ENCODE data around the gene LGALS7. TPM values are rescaled to one million over a fixed set of nuclear protein-coding genes. Genes with fewer than 3 reads are reported as not detected.
"Not testable (repeated sequence)": the region's sequence is repeated elsewhere in the genome, so short reads cannot be mapped to it uniquely, and the experiment has no call there.

The LGALS7 gene
- total RNA-seq, 2 experiments from 2014 or later: not detected

DNA sequence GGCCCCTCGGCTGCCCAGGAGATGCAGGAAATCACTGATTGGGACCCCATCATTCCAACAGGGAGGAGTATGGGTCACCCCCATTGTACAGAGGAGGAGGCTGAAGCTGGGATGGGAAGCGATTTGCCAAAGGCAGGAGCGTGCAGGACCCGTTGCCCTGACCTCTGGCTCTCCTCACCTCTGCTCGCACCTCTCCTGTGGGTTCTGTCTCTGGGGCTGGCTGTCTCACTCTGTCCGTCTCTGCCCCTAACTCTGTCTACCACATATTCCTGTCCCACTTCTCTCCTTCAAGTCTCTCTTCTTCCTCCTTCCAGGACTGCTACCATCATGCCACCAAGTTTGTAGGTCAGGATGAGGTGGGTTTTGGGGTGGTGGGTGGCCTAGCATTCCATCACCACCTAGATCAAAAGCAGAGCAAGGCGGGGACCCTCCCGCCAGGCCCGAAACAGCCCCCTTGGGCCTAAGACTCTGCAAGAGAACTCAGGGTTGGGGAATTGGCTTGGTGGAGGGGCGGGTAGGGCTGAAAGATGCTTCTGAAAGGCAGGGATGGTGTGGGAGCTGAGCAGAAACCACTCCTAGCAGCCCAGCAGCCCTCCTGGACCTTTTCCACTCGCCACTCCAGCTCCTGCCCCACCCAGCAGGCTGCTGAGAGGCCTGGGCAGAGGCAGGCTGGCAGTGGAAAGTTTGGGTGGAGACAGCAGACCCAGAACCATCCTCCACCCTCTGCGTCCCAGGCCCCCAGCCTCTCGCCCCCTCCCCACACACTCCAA lies 1.0 kb upstream of the LGALS7 start:
- peaks cover 3% of the 10 kb centered on the region for H3K4me1 Mint-ChIP-seq (ENCODE audit: low read depth)
- no peak overlapping the region for H3K27ac Mint-ChIP-seq
- ChIA-PET POLR2A (interaction anchor here (0.9 kb wide), 1 partner anchor 371 kb away, joined by 3 read pairs; the partner anchor contains the start of gene FAM98C), CTCF (no interaction called here)
- no peak for TF ChIP-seq CTCF (IDR thresholded peaks at IDR 0.05)
- H3K4me3 Mint-ChIP-seq: no peak overlapping the region
- ATAC-seq (no peak), DNase-seq (no peak)
- no peaks in the 10 kb centered on the region for H3K9me3 Mint-ChIP-seq
- intact Hi-C loops (cut with micrococcal nuclease): no loop called here
- no peaks in the 10 kb centered on the region for H3K36me3 Mint-ChIP-seq (ENCODE audit: low read depth)
- H3K27me3 Mint-ChIP-seq: no peaks in the 10 kb centered on the region

DNA sequence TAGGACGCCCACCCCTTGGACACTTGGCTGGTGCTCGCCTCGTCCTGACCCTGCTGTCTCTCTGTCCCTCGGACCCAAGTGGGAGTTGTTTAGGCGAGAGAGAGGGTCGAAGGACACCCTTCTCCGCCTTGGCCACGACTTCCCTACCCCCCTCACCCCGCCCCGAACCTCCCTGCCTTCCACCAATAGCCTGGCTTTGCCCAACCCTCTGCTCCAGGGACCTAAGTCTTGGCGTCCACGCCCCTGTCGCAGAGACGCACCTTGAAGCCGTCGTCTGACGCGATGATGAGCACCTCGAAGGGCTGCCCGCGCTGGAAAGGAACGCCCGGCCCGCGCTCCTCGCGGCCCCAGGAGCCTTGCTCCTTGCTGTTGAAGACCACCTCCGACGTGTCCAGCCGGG lies 1.7 kb downstream of the LGALS7 start:
- H3K9me3 Mint-ChIP-seq; H3K4me1 Mint-ChIP-seq (ENCODE audit: low read depth); H3K27ac Mint-ChIP-seq; intact Hi-C loops (cut with micrococcal nuclease); H3K36me3 Mint-ChIP-seq (ENCODE audit: low read depth); CTCF ChIA-PET; POLR2A ChIA-PET; H3K27me3 Mint-ChIP-seq; DNase-seq; ATAC-seq; H3K4me3 Mint-ChIP-seq: not testable (repeated sequence)

DNA sequence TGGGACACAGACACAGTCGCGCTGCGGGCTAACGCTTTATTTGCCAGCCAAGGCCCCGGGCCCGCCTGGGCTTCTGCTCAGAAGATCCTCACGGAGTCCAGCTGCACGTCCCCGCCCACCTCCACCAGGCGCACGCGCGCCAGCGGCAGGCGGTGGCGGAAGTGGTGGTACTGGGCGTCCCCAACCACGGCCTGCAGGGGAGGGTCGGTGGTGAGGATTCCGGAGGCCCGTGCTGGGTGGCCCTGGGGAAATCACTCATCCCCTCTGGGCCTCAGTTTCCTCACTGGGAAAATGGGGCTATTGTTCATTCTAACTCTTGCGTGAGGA lies 2.4 kb downstream of the LGALS7 start:
- peak; percentile 85 for ATAC-seq
- intact Hi-C loops (cut with micrococcal nuclease); POLR2A ChIA-PET; H3K27me3 Mint-ChIP-seq; DNase-seq; CTCF ChIA-PET; H3K9me3 Mint-ChIP-seq; H3K36me3 Mint-ChIP-seq (ENCODE audit: low read depth); H3K4me1 Mint-ChIP-seq (ENCODE audit: low read depth); H3K27ac Mint-ChIP-seq; H3K4me3 Mint-ChIP-seq: not testable (repeated sequence)

- H3K36me3 Mint-ChIP-seq (ENCODE audit: low read depth); H3K27me3 Mint-ChIP-seq; H3K4me1 Mint-ChIP-seq (ENCODE audit: low read depth); DNase-seq; intact Hi-C loops (cut with micrococcal nuclease); H3K27ac Mint-ChIP-seq; H3K9me3 Mint-ChIP-seq; POLR2A ChIA-PET: not testable (repeated sequence)
- CTCF ChIA-PET: interaction anchor here (0.8 to 1.7 kb wide), 8 partner anchors 9 to 182 kb away, joined by 3 to 16 read pairs (median 4); partner anchors contain the start of gene CAPN12
- ATAC-seq: peak; percentile 6
- H3K4me3 Mint-ChIP-seq: peak overlapping the region; percentile 29
Observed at GRCh38 chr19:38770228-38770948, 2.9 kb downstream of the LGALS7 start.

DNA sequence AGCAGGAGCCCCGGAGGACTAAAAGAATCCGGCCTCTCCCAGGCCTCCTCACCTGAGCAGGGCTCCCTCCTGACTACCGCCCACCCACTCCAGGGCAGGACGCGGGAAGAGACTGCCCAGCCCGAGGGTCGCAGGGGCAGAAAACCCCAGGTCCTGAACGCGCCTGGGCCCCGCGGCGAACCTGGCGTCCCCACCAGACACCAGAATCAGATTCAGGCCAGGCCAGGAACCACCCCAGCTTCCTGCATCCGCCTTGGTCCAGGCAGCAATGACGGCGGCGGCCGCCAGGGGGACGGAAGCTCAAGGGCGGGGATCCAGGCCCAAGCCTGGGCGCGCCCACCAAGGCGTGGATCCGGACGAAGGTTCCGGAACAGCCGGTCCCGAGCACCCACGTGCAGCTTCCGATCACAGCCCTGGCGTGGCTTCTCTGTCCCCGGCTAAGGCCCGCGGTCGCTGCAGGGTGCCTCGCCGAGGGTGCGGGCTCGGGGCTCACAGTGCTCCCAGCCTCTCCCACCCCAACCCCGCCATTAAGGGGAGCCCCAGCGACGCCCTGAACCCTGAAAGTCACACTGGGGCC lies 3.6 kb downstream of the LGALS7 start:
- Mint-ChIP-seq H3K36me3 (ENCODE audit: low read depth) (no peaks in the 10 kb centered on the region), H3K4me1 (ENCODE audit: low read depth) (peaks cover 5% of the 10 kb centered on the region), H3K4me3 (peak overlapping the region; percentile 32), H3K27me3 (no peaks in the 10 kb centered on the region), H3K27ac (no peak overlapping the region), H3K9me3 (no peaks in the 10 kb centered on the region)
- ATAC-seq: peak; percentile 85
- ChIA-PET CTCF (interaction anchor here (0.6 to 1.7 kb wide), 14 partner anchors 9 to 367 kb away, joined by 3 to 16 read pairs (median 4); partner anchors contain the start of genes CAPN12 and FAM98C), POLR2A (interaction anchor here (0.7 to 1.1 kb wide), 4 partner anchors 17 to 183 kb away, joined by 3 to 5 read pairs (median 3); partner anchors contain the start of gene ECH1)
- DNase-seq: peak; percentile 90
- peak; percentile 78 for TF ChIP-seq CTCF (IDR thresholded peaks at IDR 0.05)
- intact Hi-C loops (cut with micrococcal nuclease): no loop called here

- H3K27me3 Mint-ChIP-seq: no peaks in the 10 kb centered on the region
- DNase-seq: no peak
- H3K36me3 Mint-ChIP-seq (ENCODE audit: low read depth): no peaks in the 10 kb centered on the region
- ChIA-PET POLR2A (no interaction called here), CTCF (no interaction called here)
- intact Hi-C loops (cut with micrococcal nuclease): no loop called here
- H3K4me3 Mint-ChIP-seq: no peak overlapping the region
- peaks cover 5% of the 10 kb centered on the region for H3K4me1 Mint-ChIP-seq (ENCODE audit: low read depth)
- no peak for TF ChIP-seq CTCF (IDR thresholded peaks at IDR 0.05)
- no peak for ATAC-seq
- H3K27ac Mint-ChIP-seq: no peak overlapping the region
- no peaks in the 10 kb centered on the region for H3K9me3 Mint-ChIP-seq
Observed at GRCh38 chr19:38766276-38767047, 6.9 kb downstream of the LGALS7 start.

Measured in activated CD8-positive, alpha-beta T cell treated with anti-CD3 and anti-CD28 coated beads for 36 hours (primary cell).